IPS-20b (cell line): ENCODE results near the gene FOXD2.
A peak's percentile ranks its signal among the peaks of the same experiment; 100 is the strongest.

Experiments
- H3K27ac ChIP-seq: one replicate; pipeline ENCODE4 v1.5.1; 2013; ENCODE audit warnings: low read length
- H3K27me3 ChIP-seq: 2 replicates; pipeline ENCODE4 v1.6.1; 2013; ENCODE audit warnings: mild to moderate bottlenecking, low read length, inconsistent platforms; ENCODE audit not compliant: insufficient read depth
- H3K36me3 ChIP-seq: 2 replicates; pipeline ENCODE4 v1.6.1; 2013; ENCODE audit warnings: low read depth, mild to moderate bottlenecking, inconsistent platforms, low read length, moderate library complexity; ENCODE audit not compliant: insufficient read depth
- H3K4me1 ChIP-seq: 2 replicates; pipeline ENCODE4 v1.6.1; 2013; ENCODE audit warnings: mild to moderate bottlenecking, control low read depth, inconsistent platforms, low read length, moderate library complexity; ENCODE audit not compliant: insufficient read depth
- H3K4me3 ChIP-seq: 2 replicates; pipeline ENCODE4 v1.5.1; 2013; ENCODE audit warnings: mild to moderate bottlenecking, low read length, inconsistent platforms
- H3K9ac ChIP-seq: 2 replicates; pipeline ENCODE4 v1.6.1; 2013; ENCODE audit warnings: low read depth, mild to moderate bottlenecking, inconsistent platforms, low read length, moderate library complexity
- H3K9me3 ChIP-seq: 2 replicates; pipeline ENCODE4 v1.6.1; 2013; ENCODE audit warnings: mild to moderate bottlenecking, low read depth, low read length, inconsistent platforms; ENCODE audit not compliant: insufficient read depth

FOXD2 gene

DNA sequence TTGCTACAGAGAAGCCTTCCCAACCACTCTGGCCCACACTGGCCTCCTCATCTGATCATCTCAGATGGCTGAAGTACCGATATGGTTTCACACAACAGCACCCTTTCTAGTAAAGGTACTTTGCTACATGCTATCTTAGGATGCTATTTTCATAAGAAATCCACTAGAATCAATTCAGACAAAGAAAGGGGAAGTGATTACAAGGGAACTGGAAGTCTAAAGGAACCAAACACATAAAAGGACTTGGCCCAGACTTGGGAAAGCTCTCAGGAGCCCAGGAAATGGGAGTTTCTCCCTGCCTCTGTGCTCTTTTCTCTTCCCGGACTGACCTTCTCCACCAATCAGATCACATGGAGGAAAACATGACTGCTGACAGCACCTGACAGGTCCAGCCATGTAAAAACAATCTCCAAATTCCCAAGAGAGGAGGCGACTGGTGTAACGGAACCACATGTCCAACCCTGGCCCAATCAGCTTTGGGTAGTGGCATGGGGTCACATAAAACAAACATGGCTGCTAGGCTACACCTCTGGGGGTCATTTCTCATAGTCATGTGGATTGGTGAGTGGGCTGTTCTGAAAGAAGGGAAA lies 34.4 kb upstream of the FOXD2 start:
- no peak overlapping the region for H3K27ac ChIP-seq
- H3K9ac ChIP-seq, result no peak overlapping the region
- no peak overlapping the region for H3K4me3 ChIP-seq
- peaks cover 52% of the 10 kb centered on the region for H3K27me3 ChIP-seq
- peaks cover 2% of the 10 kb centered on the region; the same call in 1 of the 2 replicates for H3K4me1 ChIP-seq
- H3K9me3 ChIP-seq, result no peaks in the 10 kb centered on the region
- no peaks in the 10 kb centered on the region for H3K36me3 ChIP-seq

DNA sequence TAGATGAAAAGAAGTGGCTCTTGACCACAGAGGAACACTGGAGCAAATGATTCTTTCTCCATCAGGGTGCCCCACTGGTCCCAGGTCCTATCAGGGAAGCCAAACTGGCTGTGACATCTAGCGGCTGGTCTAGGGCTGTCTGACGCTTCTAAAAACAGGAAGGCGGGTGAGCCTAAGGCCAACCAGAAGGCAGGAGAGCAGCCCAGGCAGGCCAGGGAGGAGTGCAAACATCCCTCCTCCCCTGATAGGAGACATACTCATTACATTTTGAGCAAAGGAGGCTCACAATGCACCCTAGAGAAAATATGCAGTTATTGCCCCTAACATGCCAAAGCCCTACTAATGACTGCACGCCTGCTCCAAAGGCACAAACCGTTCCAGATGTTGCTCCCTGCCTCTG lies 32.1 kb upstream of the FOXD2 start:
- no peaks in the 10 kb centered on the region for H3K36me3 ChIP-seq
- no peaks in the 10 kb centered on the region for H3K9me3 ChIP-seq
- H3K9ac ChIP-seq, result no peak overlapping the region
- H3K4me3 ChIP-seq, result no peak overlapping the region
- peaks cover 2% of the 10 kb centered on the region; the same call in 1 of the 2 replicates for H3K4me1 ChIP-seq
- H3K27ac ChIP-seq, result no peak overlapping the region
- peaks cover 66% of the 10 kb centered on the region for H3K27me3 ChIP-seq

DNA sequence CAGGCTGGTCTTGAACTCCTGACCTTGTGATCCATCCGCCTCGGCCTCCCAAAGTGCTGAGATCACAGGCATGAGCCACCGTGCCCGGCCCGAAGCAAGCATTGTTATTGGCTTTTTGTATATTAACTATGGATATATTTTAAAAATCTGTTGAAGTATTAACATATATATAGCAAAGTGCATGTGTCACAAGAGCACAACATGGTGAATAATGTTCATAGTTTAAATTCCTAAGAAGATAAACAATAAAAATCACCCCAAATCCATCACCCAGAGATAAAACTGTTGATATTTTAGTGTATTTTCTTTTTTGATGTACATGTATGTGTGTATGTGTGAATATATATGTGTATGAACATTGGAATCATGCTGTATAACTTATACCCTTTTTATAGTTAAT lies 30.9 kb upstream of the FOXD2 start:
- Histone ChIP-seq H3K27ac (no peak overlapping the region), H3K27me3 (peaks cover 66% of the 10 kb centered on the region), H3K9ac (no peak overlapping the region), H3K9me3 (no peaks in the 10 kb centered on the region), H3K36me3 (no peaks in the 10 kb centered on the region), H3K4me1 (peaks cover 2% of the 10 kb centered on the region; the same call in 1 of the 2 replicates), H3K4me3 (no peak overlapping the region)

DNA sequence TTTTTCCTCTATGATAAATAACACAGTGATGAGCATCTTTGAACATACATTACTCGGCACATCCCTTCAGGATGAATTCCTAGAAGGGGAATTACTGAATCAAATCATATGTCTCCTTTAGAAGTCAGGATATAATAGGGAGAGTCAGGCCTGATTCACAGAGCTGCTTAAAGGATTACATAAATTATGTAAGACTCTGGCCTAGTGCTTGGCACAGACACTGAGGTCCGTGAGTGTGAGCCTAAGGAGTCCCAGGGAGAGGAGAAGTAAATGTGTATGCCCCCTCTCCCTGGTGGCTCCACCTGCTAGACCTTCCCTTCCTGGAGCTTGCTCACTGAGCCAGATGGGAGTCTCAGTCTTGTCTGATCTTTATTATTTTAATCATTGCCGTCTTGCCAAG lies 30.4 kb upstream of the FOXD2 start:
- H3K36me3 ChIP-seq, result no peaks in the 10 kb centered on the region

GRCh38 chr1:47409311-47410067 lies 28.4 kb upstream of the FOXD2 start:
- H3K9me3 ChIP-seq, result no peaks in the 10 kb centered on the region
- H3K9ac ChIP-seq, result no peak overlapping the region
- peaks cover 74% of the 10 kb centered on the region for H3K27me3 ChIP-seq
- no peak overlapping the region for H3K4me3 ChIP-seq
- no peaks in the 10 kb centered on the region for H3K36me3 ChIP-seq
- no peak overlapping the region for H3K27ac ChIP-seq
- peaks cover 2% of the 10 kb centered on the region; the same call in 1 of the 2 replicates for H3K4me1 ChIP-seq

More for the DNA sequence above, 30.4 kb upstream of the FOXD2 start:
- no peaks in the 10 kb centered on the region for H3K9me3 ChIP-seq
- H3K27me3 ChIP-seq, result peaks cover 65% of the 10 kb centered on the region
- H3K4me1 ChIP-seq, result peaks cover 2% of the 10 kb centered on the region; the same call in 1 of the 2 replicates
- no peak overlapping the region for H3K4me3 ChIP-seq
- no peak overlapping the region for H3K9ac ChIP-seq
- H3K27ac ChIP-seq, result no peak overlapping the region

DNA sequence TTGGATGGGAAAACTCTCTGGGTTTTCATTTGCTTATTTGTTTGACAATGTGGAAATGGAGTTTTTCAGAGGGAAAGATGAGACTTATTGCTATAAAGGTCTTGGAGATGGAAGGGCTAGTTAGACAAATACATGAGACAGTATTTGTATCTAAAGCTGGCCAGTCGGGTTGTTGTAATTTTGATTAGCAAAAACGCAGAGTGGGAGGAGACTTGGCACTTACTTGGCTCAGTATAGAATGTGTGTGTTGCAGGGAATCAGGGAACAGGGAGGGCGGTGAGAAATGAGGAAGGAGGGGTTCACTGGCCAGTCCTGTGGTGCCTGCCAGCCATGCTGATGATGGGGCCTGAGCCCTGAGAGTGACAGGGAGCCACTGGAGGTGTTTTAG lies 27.8 kb upstream of the FOXD2 start:
- H3K27me3 ChIP-seq, result peaks cover 77% of the 10 kb centered on the region
- H3K27ac ChIP-seq, result no peak overlapping the region
- H3K4me1 ChIP-seq, result peaks cover 2% of the 10 kb centered on the region; the same call in 1 of the 2 replicates

GRCh38 chr1:47411436-47411835 lies 26.4 kb upstream of the FOXD2 start:
- no peak overlapping the region for H3K4me3 ChIP-seq
- H3K4me1 ChIP-seq, result peaks cover 2% of the 10 kb centered on the region; the same call in 1 of the 2 replicates
- H3K36me3 ChIP-seq, result no peaks in the 10 kb centered on the region
- H3K27ac ChIP-seq, result no peak overlapping the region
- no peak overlapping the region for H3K9ac ChIP-seq
- H3K27me3 ChIP-seq, result peaks cover 80% of the 10 kb centered on the region
- no peaks in the 10 kb centered on the region for H3K9me3 ChIP-seq

More for the DNA sequence above, 27.8 kb upstream of the FOXD2 start:
- Histone ChIP-seq H3K9ac (no peak overlapping the region), H3K9me3 (no peaks in the 10 kb centered on the region), H3K4me3 (no peak overlapping the region), H3K36me3 (no peaks in the 10 kb centered on the region)

- Histone ChIP-seq H3K4me1 (peaks cover 2% of the 10 kb centered on the region; the same call in 1 of the 2 replicates), H3K36me3 (no peaks in the 10 kb centered on the region), H3K9me3 (no peaks in the 10 kb centered on the region), H3K9ac (no peak overlapping the region), H3K27ac (no peak overlapping the region), H3K27me3 (peaks cover 90% of the 10 kb centered on the region), H3K4me3 (no peak overlapping the region)
Measured at GRCh38 chr1:47412437-47412836, 25.4 kb upstream of the FOXD2 start.

- H3K9me3 ChIP-seq, result no peaks in the 10 kb centered on the region
- no peaks in the 10 kb centered on the region for H3K4me1 ChIP-seq
- H3K4me3 ChIP-seq, result peak within 1 kb of the TSS; percentile 47; the same call in 1 of the 2 replicates
- H3K27me3 ChIP-seq, result peaks cover 97% of the 10 kb centered on the region
- H3K36me3 ChIP-seq, result no peaks in the 10 kb centered on the region
- H3K9ac ChIP-seq, result no peak within 1 kb of the TSS
- no peak within 1 kb of the TSS for H3K27ac ChIP-seq
Measured at GRCh38 chr1:47415728-47416318, 22.0 kb upstream of the FOXD2 start, which contains the start of gene FOXE3. Gene FOXE3 (plus strand): TSS chr1:47416285. CDS start chr1:47416316, 31 bp downstream.

DNA sequence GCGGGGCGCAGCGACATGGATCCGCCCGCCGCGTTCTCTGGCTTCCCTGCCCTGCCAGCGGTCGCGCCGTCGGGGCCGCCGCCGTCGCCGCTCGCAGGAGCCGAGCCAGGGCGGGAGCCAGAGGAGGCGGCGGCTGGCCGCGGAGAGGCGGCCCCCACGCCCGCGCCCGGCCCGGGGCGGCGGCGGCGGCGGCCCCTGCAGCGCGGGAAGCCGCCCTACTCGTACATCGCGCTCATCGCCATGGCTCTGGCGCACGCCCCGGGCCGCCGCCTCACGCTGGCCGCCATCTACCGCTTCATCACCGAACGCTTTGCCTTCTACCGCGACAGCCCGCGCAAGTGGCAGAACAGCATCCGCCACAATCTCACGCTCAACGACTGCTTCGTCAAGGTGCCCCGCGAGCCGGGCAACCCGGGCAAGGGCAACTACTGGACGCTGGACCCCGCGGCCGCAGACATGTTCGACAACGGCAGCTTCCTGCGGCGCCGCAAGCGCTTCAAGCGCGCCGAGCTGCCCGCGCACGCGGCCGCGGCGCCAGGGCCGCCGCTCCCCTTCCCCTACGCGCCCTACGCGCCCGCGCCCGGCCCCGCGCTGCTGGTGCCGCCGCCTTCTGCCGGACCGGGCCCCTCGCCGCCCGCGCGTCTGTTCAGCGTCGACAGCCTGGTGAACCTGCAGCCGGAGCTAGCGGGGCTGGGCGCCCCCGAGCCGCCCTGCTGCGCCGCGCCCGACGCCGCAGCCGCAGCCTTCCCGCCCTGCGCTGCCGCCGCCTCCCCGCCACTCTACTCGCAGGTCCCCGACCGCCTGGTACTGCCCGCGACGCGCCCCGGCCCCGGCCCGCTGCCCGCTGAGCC lies 21.3 kb upstream of the FOXD2 start:
- peak overlapping the region; percentile 47; the same call in 1 of the 2 replicates for H3K4me3 ChIP-seq
- H3K36me3 ChIP-seq, result no peaks in the 10 kb centered on the region
- H3K27me3 ChIP-seq, result peaks cover 97% of the 10 kb centered on the region
- H3K9me3 ChIP-seq, result no peaks in the 10 kb centered on the region
- no peaks in the 10 kb centered on the region for H3K4me1 ChIP-seq
- no peak overlapping the region for H3K9ac ChIP-seq
- no peak overlapping the region for H3K27ac ChIP-seq
